ENCODE measurements around the gene UNC5B.
"Not testable (repeated sequence)": the region's sequence is repeated elsewhere in the genome, so short reads cannot be mapped to it uniquely, and the experiment has no call there.

The UNC5B gene

GRCh38 chr10:71268758-71269157, 56.4 kb downstream of the UNC5B start:
- intact Hi-C loops (cut with DNase I; ENCODE audit: low total_unique reads) = no loop called here
- Histone ChIP-seq H3K27me3 (no peaks in the 10 kb centered on the region), H3K27ac (peak overlapping the region in 1 of 2 donors; percentile 3), H3K4me1 (peaks cover 0 to 24% (median 10%) of the 10 kb centered on the region in 4 donors), H3K9me3 (no peaks in the 10 kb centered on the region), H3K36me3 (no peaks in the 10 kb centered on the region), H3K4me3 (no peak overlapping the region)
- no peak for DNase-seq
- no peak for TF ChIP-seq CTCF (IDR thresholded peaks at IDR 0.05)

- Histone ChIP-seq H3K9me3 (no peaks in the 10 kb centered on the region), H3K27ac (no peak overlapping the region), H3K27me3 (no peaks in the 10 kb centered on the region), H3K4me1 (peaks cover 0 to 24% (median 10%) of the 10 kb centered on the region in 4 donors), H3K36me3 (no peaks in the 10 kb centered on the region), H3K4me3 (no peak overlapping the region)
- no peak for TF ChIP-seq CTCF (IDR thresholded peaks at IDR 0.05)
- no peak for DNase-seq
- intact Hi-C loops (cut with DNase I; ENCODE audit: low total_unique reads) = no loop called here
Observed at GRCh38 chr10:71269301-71270288, 57.2 kb downstream of the UNC5B start.

GRCh38 chr10:71270301-71271220, 58.2 kb downstream of the UNC5B start:
- Histone ChIP-seq H3K36me3 (no peaks in the 10 kb centered on the region), H3K27me3 (no peaks in the 10 kb centered on the region), H3K4me3 (no peak overlapping the region), H3K4me1 (peaks cover 0 to 24% (median 10%) of the 10 kb centered on the region in 4 donors), H3K27ac (no peak overlapping the region), H3K9me3 (no peaks in the 10 kb centered on the region)
- DNase-seq = peak in 1 of 2 donors; percentile 53
- intact Hi-C loops (cut with DNase I; ENCODE audit: low total_unique reads) = no loop called here
- peak; percentile 29 to 54 for TF ChIP-seq CTCF (IDR thresholded peaks at IDR 0.05)

GRCh38 chr10:71271662-71272055, 59.3 kb downstream of the UNC5B start:
- H3K9me3 ChIP-seq = no peaks in the 10 kb centered on the region
- intact Hi-C loops (cut with DNase I; ENCODE audit: low total_unique reads) = no loop called here
- H3K27me3 ChIP-seq = no peaks in the 10 kb centered on the region
- H3K4me1 ChIP-seq = peaks cover 0 to 24% (median 10%) of the 10 kb centered on the region in 4 donors
- no peaks in the 10 kb centered on the region for H3K36me3 ChIP-seq
- H3K4me3 ChIP-seq = no peak overlapping the region
- no peak for DNase-seq
- no peak overlapping the region for H3K27ac ChIP-seq
- no peak for TF ChIP-seq CTCF (IDR thresholded peaks at IDR 0.05)

GRCh38 chr10:71272056-71272771, 59.8 kb downstream of the UNC5B start:
- DNase-seq = no peak
- no peaks in the 10 kb centered on the region for H3K9me3 ChIP-seq
- no peak overlapping the region for H3K27ac ChIP-seq
- no peaks in the 10 kb centered on the region for H3K27me3 ChIP-seq
- TF ChIP-seq CTCF (IDR thresholded peaks at IDR 0.05) = no peak
- peaks cover 0 to 24% (median 10%) of the 10 kb centered on the region in 4 donors for H3K4me1 ChIP-seq
- H3K36me3 ChIP-seq = no peaks in the 10 kb centered on the region
- intact Hi-C loops (cut with DNase I; ENCODE audit: low total_unique reads) = no loop called here
- no peak overlapping the region for H3K4me3 ChIP-seq

- H3K36me3 ChIP-seq; DNase-seq; H3K4me3 ChIP-seq; H3K27ac ChIP-seq; intact Hi-C loops (cut with DNase I; ENCODE audit: low total_unique reads); H3K9me3 ChIP-seq; H3K27me3 ChIP-seq: not testable (repeated sequence)
- peaks cover 0 to 24% (median 10%) of the 10 kb centered on the region in 4 donors for H3K4me1 ChIP-seq
Observed at GRCh38 chr10:71272974-71273373, 60.6 kb downstream of the UNC5B start.

Data from tibial artery (tissue), 4 donors.